SH-SY5Y (cell line): ENCODE measurements around the gene GALC.

Source experiments
- GATA2 ChIP-seq: IDR thresholded peaks from 2 replicates; pipeline ENCODE4 v1.6.1; 2011; ENCODE audit warnings: mild to moderate bottlenecking, low read depth, low read length
- GATA3 ChIP-seq: IDR thresholded peaks from 2 replicates; pipeline ENCODE4 v1.6.1; 2011; ENCODE audit warnings: low read depth, mild to moderate bottlenecking, low read length, moderate library complexity

DNA sequence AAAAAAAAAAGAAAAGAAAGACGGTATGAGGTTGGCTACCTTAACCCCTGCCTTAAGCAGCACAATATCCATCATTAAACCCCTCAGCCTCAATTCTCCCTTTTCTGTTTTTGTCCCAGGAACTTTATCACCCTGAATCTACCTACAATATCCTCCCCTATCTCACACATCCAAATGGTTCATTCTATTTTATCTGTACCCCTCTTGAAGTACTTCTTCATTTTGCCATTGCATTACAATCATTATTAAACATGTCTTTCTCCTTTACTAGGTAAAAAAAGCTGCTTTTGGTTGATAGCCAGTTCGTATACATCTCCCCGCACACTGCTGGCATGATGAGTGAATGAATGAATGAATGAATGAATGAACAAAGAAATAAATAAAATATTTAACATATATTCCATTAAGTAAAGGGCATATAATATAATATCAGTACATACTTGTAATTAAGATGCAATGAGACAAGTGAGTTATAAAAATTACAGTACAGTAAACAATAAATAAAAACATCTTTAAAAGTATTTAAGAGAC, 11.6 kb upstream of the GALC start:
- no peak for TF ChIP-seq GATA2
- TF ChIP-seq GATA3: no peak
